Bronchial epithelial cell (primary cell): ENCODE data around the gene NXN. TPM values are rescaled to one million over a fixed set of nuclear protein-coding genes. Genes with fewer than 3 reads are reported as not detected.
A peak's percentile ranks its signal among the peaks of the same experiment; 100 is the strongest.

Experiments used
- DNase-seq: peaks from one replicate; pipeline ENCODE4 v3.0.0-alpha.2; 2010; ENCODE audit warnings: low read depth
- FAIRE-seq: peaks from 2 replicates; lab custom pipeline; 2011; peaks lifted over from hg19 to GRCh38; lab: Jason Lieb, UNC
- H3K27me3 ChIP-seq: 2 replicates; pipeline ENCODE4 v1.5.1; 2011; ENCODE audit warnings: low read length; ENCODE audit not compliant: control insufficient read depth, insufficient read depth
- H3K36me3 ChIP-seq: 2 replicates; pipeline ENCODE4 v1.5.1; 2011; ENCODE audit warnings: low read length; ENCODE audit not compliant: control insufficient read depth, insufficient read depth
- H3K4me3 ChIP-seq: 2 replicates; pipeline ENCODE4 v1.5.1; 2011; ENCODE audit warnings: mild to moderate bottlenecking, low read depth, low read length, control low read depth
- CTCF ChIP-seq: IDR thresholded peaks from 2 replicates; pipeline ENCODE4 v1.5.1; 2011; ENCODE audit warnings: mild to moderate bottlenecking, moderate library complexity, low read length, control low read depth, inconsistent platforms; ENCODE audit not compliant: insufficient read depth, severe bottlenecking
- total RNA-seq: library from RNA; depleted of rRNA; stranded (reverse); fragments of >200 nt; gene quantifications from 2 replicates; pipeline ENCODE4 v1.2.1, GENCODE V29; 2014

Gene NXN
- total RNA-seq, 1 donor from 2014 or later = 70.3 TPM

- TF ChIP-seq CTCF = no peak
- H3K36me3 ChIP-seq = peaks cover 1% of the 10 kb centered on the region
- no peak overlapping the region for H3K4me3 ChIP-seq
- H3K27me3 ChIP-seq = no peaks in the 10 kb centered on the region
- DNase-seq (peak; percentile 32), FAIRE-seq (no peak)
These were observed 10.5 kb downstream of the NXN start for GRCh38 chr17:968812-969730.

GRCh38 chr17:967122-967521 is 12.5 kb downstream of the NXN start:
- TF ChIP-seq CTCF = no peak
- no peak for DNase-seq
- Histone ChIP-seq H3K36me3 (peaks cover 3% of the 10 kb centered on the region), H3K27me3 (no peaks in the 10 kb centered on the region), H3K4me3 (no peak overlapping the region)
- FAIRE-seq = no peak

GRCh38 chr17:965311-965989 is 14.1 kb downstream of the NXN start:
- Histone ChIP-seq H3K4me3 (no peak overlapping the region), H3K27me3 (no peaks in the 10 kb centered on the region), H3K36me3 (peaks cover 3% of the 10 kb centered on the region)
- TF ChIP-seq CTCF = no peak
- DNase-seq (peak; percentile 55), FAIRE-seq (no peak)

- no peak for DNase-seq
- FAIRE-seq = no peak
- H3K36me3 ChIP-seq = peaks cover 3% of the 10 kb centered on the region
- no peak overlapping the region for H3K4me3 ChIP-seq
- no peaks in the 10 kb centered on the region for H3K27me3 ChIP-seq
- no peak for TF ChIP-seq CTCF
These were observed 14.7 kb downstream of the NXN start for GRCh38 chr17:964876-965275.

GRCh38 chr17:962670-963069 is 16.9 kb downstream of the NXN start:
- H3K27me3 ChIP-seq = no peaks in the 10 kb centered on the region
- FAIRE-seq (no peak), DNase-seq (no peak)
- no peak overlapping the region for H3K4me3 ChIP-seq
- TF ChIP-seq CTCF = no peak
- H3K36me3 ChIP-seq = peaks cover 6% of the 10 kb centered on the region
